K562 (cell line): Measurements from ENCODE around the gene LRRK2.

Experiments
- ARNT ChIP-seq, 2 experiments: fragments of 450-650 bp; IDR thresholded peaks; 2 replicates each; pipeline ENCODE4 v1.6.1; 2016; ENCODE audit warnings: mild to moderate bottlenecking in 1 of 2
- CEBPG ChIP-seq, 3 experiments: fragments of 200-800 bp in 1 of 3; sonication (Bioruptor generic) in 1 of 3; sonication (generic) in 1 of 3; formaldehyde crosslinking in 1 of 3; IDR thresholded peaks in 2 of 3; conservative IDR thresholded peaks in 1 of 3; 2 replicates each; pipeline versions ENCODE4 v1.6.1 to v1.8.0; 2016 to 2022; ENCODE audit warnings: missing compliant biosample characterization in 2 of 3, missing genetic modification characterization in 2 of 3, mild to moderate bottlenecking in 1 of 3, missing genetic modification reagents in 1 of 3
- NONO ChIP-seq, 2 experiments: fragments of 200-400 bp in 1 of 2; fragments of 450-650 bp in 1 of 2; formaldehyde crosslinking in 1 of 2; IDR thresholded peaks; 2 replicates each; pipeline ENCODE4 v1.6.1; 2017; ENCODE audit warnings: low read depth in 2 of 2, mild to moderate bottlenecking in 2 of 2, moderate library complexity in 2 of 2, low read length in 1 of 2
- NR2F6 ChIP-seq: fragments of 450-650 bp; formaldehyde crosslinking; IDR thresholded peaks from 2 replicates; pipeline ENCODE4 v1.4.0; 2020; ENCODE audit warnings: mild to moderate bottlenecking
- PRMT5 ChIP-seq: sonication (generic); formaldehyde crosslinking; IDR thresholded peaks from 2 replicates; pipeline ENCODE4 v1.5.0; 2020; ENCODE audit warnings: missing genetic modification reagents
- RBM15 ChIP-seq: fragments of 200-400 bp; formaldehyde crosslinking; IDR thresholded peaks from 2 replicates; pipeline ENCODE4 v1.6.1; 2018; ENCODE audit warnings: mild to moderate bottlenecking, low read length, moderate library complexity; ENCODE audit not compliant: insufficient read depth
- SMARCB1 ChIP-seq: IDR thresholded peaks from 2 replicates; pipeline ENCODE4 v1.6.1; 2011; ENCODE audit warnings: improper control_type of control experiment, low read depth; ENCODE audit not compliant: insufficient read length
- ZNF584 ChIP-seq: fragments of 200-800 bp; sonication (Bioruptor generic); IDR thresholded peaks from 2 replicates; pipeline ENCODE4 v1.6.1; 2016; ENCODE audit warnings: low read depth, mild to moderate bottlenecking, missing genetic modification characterization, missing compliant biosample characterization
- TF ChIP-seq, protein P1 (sequence below), 3 experiments: IDR thresholded peaks in 2 of 3; conservative IDR thresholded peaks in 1 of 3; 2 replicates each; pipeline ENCODE4 v1.5.1; 2011 to 2012; ENCODE audit warnings: low read length in 3 of 3, mild to moderate bottlenecking in 3 of 3, control low read depth in 2 of 3, improper control_type of control experiment in 1 of 3, inconsistent platforms in 1 of 3, low read depth in 1 of 3, mixed read lengths in 1 of 3, moderate library complexity in 1 of 3; ENCODE audit not compliant: insufficient read depth in 2 of 3
- TF ChIP-seq, protein P2 (sequence below): fragments of 250-450 bp; sonication (Bioruptor Pico); IDR thresholded peaks from 2 replicates; pipeline ENCODE4 v1.8.0; 2022; ENCODE audit warnings: inconsistent platforms

DNA sequence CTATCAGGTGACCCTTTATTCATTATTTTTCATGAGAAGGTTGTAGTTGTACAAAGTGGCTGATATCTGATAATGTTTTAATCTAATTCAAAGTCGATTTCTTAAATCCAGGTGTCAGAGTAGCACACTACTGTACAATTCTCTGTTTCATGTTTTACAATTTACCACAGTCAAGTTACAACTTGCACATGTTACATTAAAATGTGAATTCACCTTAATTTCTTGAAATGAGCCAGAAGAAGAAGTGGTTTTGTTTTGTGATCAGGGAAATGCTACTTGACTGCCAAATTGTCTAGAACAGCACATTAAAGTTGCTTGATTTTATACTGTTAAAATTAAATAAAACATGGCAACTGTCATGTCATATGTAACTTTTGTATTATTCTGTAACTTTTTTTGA, 23.2 kb downstream of the LRRK2 start:
- TF ChIP-seq PRMT5 (CRISPR knock-in tag) (no peak), SMARCB1 (no peak), NR2F6 (CRISPR knock-in tag) (no peak), ARNT (IDR thresholded peaks at IDR 0.05) (no peak), CEBPG (CRISPR knock-in tag; IDR thresholded peaks at IDR 0.05) (no peak), CEBPG (tag; conservative IDR thresholded peaks at IDR 0.05 in 1 of 2, IDR thresholded peaks at IDR 0.05 in 1 of 2) (no peak), RBM15 (no peak), ZNF584 (no peak), NONO (IDR thresholded peaks at IDR 0.05; ENCODE audit: low read depth in 2 of 2, low read length in 1 of 2) (no peak)
- TF ChIP-seq, protein P1, sequence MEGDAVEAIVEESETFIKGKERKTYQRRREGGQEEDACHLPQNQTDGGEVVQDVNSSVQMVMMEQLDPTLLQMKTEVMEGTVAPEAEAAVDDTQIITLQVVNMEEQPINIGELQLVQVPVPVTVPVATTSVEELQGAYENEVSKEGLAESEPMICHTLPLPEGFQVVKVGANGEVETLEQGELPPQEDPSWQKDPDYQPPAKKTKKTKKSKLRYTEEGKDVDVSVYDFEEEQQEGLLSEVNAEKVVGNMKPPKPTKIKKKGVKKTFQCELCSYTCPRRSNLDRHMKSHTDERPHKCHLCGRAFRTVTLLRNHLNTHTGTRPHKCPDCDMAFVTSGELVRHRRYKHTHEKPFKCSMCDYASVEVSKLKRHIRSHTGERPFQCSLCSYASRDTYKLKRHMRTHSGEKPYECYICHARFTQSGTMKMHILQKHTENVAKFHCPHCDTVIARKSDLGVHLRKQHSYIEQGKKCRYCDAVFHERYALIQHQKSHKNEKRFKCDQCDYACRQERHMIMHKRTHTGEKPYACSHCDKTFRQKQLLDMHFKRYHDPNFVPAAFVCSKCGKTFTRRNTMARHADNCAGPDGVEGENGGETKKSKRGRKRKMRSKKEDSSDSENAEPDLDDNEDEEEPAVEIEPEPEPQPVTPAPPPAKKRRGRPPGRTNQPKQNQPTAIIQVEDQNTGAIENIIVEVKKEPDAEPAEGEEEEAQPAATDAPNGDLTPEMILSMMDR (IDR thresholded peaks at IDR 0.05 in 2 of 3, conservative IDR thresholded peaks at IDR 0.05 in 1 of 3; ENCODE audit: insufficient read depth in 2 of 3, low read depth in 1 of 3, low read length in 3 of 3), result no peak
- TF ChIP-seq, protein P2, sequence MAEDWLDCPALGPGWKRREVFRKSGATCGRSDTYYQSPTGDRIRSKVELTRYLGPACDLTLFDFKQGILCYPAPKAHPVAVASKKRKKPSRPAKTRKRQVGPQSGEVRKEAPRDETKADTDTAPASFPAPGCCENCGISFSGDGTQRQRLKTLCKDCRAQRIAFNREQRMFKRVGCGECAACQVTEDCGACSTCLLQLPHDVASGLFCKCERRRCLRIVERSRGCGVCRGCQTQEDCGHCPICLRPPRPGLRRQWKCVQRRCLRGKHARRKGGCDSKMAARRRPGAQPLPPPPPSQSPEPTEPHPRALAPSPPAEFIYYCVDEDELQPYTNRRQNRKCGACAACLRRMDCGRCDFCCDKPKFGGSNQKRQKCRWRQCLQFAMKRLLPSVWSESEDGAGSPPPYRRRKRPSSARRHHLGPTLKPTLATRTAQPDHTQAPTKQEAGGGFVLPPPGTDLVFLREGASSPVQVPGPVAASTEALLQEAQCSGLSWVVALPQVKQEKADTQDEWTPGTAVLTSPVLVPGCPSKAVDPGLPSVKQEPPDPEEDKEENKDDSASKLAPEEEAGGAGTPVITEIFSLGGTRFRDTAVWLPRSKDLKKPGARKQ (CRISPR knock-in tag), result no peak
